ENCODE results near the gene SEPTIN2.

SEPTIN2 gene

DNA sequence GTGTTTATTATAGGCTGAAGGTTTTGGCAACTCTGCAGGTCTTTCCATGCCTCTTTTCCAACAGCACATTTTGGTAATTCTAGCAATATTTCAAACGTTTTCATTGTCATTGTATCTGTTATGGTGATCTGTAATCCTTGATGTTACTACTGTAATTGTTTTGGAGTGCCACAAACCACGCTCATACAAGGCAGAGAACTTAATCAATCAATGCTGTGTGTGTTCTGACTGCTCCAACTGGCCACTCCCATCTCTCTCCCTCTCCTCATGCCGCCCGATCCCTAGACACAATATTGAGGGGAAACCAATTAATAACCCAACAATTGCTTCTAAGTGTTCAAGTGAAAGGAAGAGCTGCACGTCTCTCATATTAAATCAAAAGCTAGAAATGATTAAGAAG is 33.2 kb upstream of the SEPTIN2 start:
- Histone ChIP-seq H3K23ac (ENCODE audit: low read length) (no peak overlapping the region), H3K79me1 (ENCODE audit: low read length) (peaks cover 6% of the 10 kb centered on the region), H3K9ac (ENCODE audit: low read length) (no peak overlapping the region), H3K36me3 (ENCODE audit: control insufficient read depth, insufficient read depth, low read length) (no peaks in the 10 kb centered on the region), H3K4me3 (ENCODE audit: low read length) (no peak overlapping the region), H4K8ac (ENCODE audit: low read depth, low read length) (no peak overlapping the region), H3K4ac (ENCODE audit: low read depth, low read length) (no peak overlapping the region), H3K4me1 (ENCODE audit: control insufficient read depth, low read depth, low read length) (peaks cover 8% of the 10 kb centered on the region), H2BK15ac (replicated peaks; ENCODE audit: low read depth) (no peak overlapping the region), H4K5ac (ENCODE audit: low read length) (no peak overlapping the region), H3K4me2 (ENCODE audit: low read length) (no peak overlapping the region), H3K56ac (ENCODE audit: low read length) (no peak overlapping the region), H2AK5ac (ENCODE audit: low read length) (no peak overlapping the region), H3K27ac (ENCODE audit: low read depth, low read length) (no peak overlapping the region), H2BK5ac (ENCODE audit: low read length) (no peak overlapping the region), H3K18ac (ENCODE audit: low read length) (no peak overlapping the region), H3K79me2 (ENCODE audit: control insufficient read depth, insufficient read depth, low read length) (peaks cover 35% of the 10 kb centered on the region), H3K27me3 (ENCODE audit: insufficient read depth, low read length, poor library complexity) (no peaks in the 10 kb centered on the region), H2BK120ac (ENCODE audit: low read depth, low read length) (no peak overlapping the region)
- no CpG with 5 or more reads among the region's 5 CpGs for WGBS (ENCODE audit: extremely low coverage, insufficient coverage, low lambda C conversion rate)
- no peak for DNase-seq

DNA sequence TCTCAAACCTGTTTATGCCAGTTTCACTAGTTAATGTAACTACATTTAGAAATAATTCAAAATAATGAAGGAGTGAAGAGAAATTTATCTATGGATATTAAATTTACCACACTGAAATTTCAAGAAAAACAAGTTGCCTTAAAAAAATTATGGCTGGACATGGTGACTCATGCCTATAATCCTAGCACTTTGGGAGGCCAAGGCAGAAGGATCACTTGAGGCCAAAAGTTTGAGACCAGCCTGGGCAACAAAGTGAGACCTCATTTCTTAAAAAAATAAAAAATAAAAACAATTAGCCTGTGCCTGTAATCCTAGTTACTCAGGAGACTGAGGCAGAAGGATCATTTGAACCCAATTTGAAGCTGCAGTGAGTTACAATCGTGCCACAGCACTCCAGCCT is 30.1 kb upstream of the SEPTIN2 start:
- H3K4ac ChIP-seq (ENCODE audit: low read depth, low read length): no peak overlapping the region
- H3K9ac ChIP-seq (ENCODE audit: low read length): no peak overlapping the region
- no peak overlapping the region for H3K18ac ChIP-seq (ENCODE audit: low read length)
- no peak overlapping the region for H2BK15ac ChIP-seq (replicated peaks; ENCODE audit: low read depth)
- no peak for DNase-seq
- peaks cover 46% of the 10 kb centered on the region for H3K79me2 ChIP-seq (ENCODE audit: control insufficient read depth, insufficient read depth, low read length)
- no peak overlapping the region for H3K23ac ChIP-seq (ENCODE audit: low read length)
- no peaks in the 10 kb centered on the region for H3K36me3 ChIP-seq (ENCODE audit: control insufficient read depth, insufficient read depth, low read length)
- H2AK5ac ChIP-seq (ENCODE audit: low read length): no peak overlapping the region
- no peak overlapping the region for H3K27ac ChIP-seq (ENCODE audit: low read depth, low read length)
- H3K4me2 ChIP-seq (ENCODE audit: low read length): no peak overlapping the region
- H2BK5ac ChIP-seq (ENCODE audit: low read length): no peak overlapping the region
- no peak overlapping the region for H3K56ac ChIP-seq (ENCODE audit: low read length)
- H2BK120ac ChIP-seq (ENCODE audit: low read depth, low read length): no peak overlapping the region
- no peaks in the 10 kb centered on the region for H3K4me1 ChIP-seq (ENCODE audit: control insufficient read depth, low read depth, low read length)
- H3K4me3 ChIP-seq (ENCODE audit: low read length): no peak overlapping the region
- no peak overlapping the region for H4K8ac ChIP-seq (ENCODE audit: low read depth, low read length)
- peaks cover 14% of the 10 kb centered on the region for H3K79me1 ChIP-seq (ENCODE audit: low read length)
- H4K5ac ChIP-seq (ENCODE audit: low read length): no peak overlapping the region
- H3K27me3 ChIP-seq (ENCODE audit: insufficient read depth, low read length, poor library complexity): no peaks in the 10 kb centered on the region
- WGBS (ENCODE audit: extremely low coverage, insufficient coverage, low lambda C conversion rate): no CpG with 5 or more reads among the region's 1 CpG

DNA sequence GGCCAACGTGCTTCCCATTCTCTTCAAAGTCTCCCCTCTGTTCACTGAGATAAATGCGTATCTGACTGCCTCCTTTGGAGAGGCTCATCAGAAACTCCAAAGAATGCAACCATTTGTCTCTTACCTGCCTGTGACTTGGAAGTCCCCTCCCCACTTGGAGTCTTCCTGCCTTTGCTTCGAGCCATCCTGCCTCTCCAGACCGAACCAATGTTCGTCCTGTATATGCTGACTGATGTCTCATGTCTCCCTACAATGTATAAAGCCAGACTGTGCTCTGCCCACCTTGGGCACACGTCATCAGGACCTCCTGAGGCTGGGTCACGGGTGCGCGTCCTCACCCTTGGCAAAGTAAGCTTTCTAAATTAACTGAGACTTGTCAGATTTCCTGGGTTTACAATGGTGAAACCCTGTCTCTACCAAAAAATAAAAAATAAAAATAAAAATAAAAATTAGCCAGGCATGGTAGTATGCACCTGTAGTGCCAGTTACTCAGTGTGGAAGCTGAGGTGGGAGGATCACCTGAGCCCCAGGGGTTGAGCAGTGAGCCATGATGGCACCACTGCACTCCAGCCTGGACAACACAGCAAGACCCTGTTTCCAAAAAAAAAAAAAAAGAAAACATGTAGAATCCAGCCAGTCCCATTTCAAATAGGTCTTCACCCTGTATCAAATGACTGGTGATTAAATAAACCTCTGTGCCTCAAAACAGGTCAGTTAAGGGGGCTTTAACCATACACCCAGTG is 29.2 kb upstream of the SEPTIN2 start:
- Histone ChIP-seq H4K8ac (ENCODE audit: low read depth, low read length) (no peak overlapping the region), H2BK5ac (ENCODE audit: low read length) (no peak overlapping the region), H3K79me1 (ENCODE audit: low read length) (peaks cover 17% of the 10 kb centered on the region), H3K36me3 (ENCODE audit: control insufficient read depth, insufficient read depth, low read length) (no peaks in the 10 kb centered on the region), H3K27ac (ENCODE audit: low read depth, low read length) (no peak overlapping the region), H3K4ac (ENCODE audit: low read depth, low read length) (no peak overlapping the region), H3K56ac (ENCODE audit: low read length) (no peak overlapping the region), H2BK120ac (ENCODE audit: low read depth, low read length) (no peak overlapping the region), H4K5ac (ENCODE audit: low read length) (no peak overlapping the region), H3K9ac (ENCODE audit: low read length) (no peak overlapping the region), H3K23ac (ENCODE audit: low read length) (no peak overlapping the region), H3K4me1 (ENCODE audit: control insufficient read depth, low read depth, low read length) (no peaks in the 10 kb centered on the region), H3K18ac (ENCODE audit: low read length) (no peak overlapping the region), H2AK5ac (ENCODE audit: low read length) (no peak overlapping the region), H3K4me3 (ENCODE audit: low read length) (no peak overlapping the region), H2BK15ac (replicated peaks; ENCODE audit: low read depth) (no peak overlapping the region), H3K4me2 (ENCODE audit: low read length) (no peak overlapping the region), H3K79me2 (ENCODE audit: control insufficient read depth, insufficient read depth, low read length) (peaks cover 51% of the 10 kb centered on the region), H3K27me3 (ENCODE audit: insufficient read depth, low read length, poor library complexity) (no peaks in the 10 kb centered on the region)
- no CpG with 5 or more reads among the region's 9 CpGs for WGBS (ENCODE audit: extremely low coverage, insufficient coverage, low lambda C conversion rate)
- DNase-seq: no peak

DNA sequence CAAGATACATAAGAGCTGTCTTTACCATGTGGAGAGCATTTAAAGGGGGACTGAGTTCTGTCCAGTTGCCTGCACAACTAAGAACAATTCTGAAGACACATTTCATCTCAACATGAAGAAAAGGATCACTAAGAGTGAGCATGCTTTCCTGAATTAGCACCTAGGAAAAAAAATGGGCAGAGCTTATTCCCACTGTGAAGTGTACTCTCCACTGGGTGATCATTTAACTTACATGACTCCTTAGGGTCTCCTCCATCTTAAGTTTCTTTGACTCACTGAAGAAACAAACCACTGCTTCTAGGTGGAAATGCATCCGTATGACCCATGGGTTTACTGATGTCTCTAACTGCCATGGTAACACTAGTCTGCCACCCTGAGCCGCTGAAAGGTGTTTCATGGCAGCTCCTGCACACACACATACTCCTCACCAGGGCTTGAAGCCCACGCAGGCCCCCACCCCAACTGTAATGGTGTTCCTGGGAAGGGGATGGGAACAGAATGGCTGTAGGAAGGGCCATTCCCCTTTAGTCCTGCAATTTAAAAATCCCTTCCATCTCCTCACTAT is 27.3 kb upstream of the SEPTIN2 start:
- no CpG with 5 or more reads among the region's 3 CpGs for WGBS (ENCODE audit: extremely low coverage, insufficient coverage, low lambda C conversion rate)
- H2BK120ac ChIP-seq (ENCODE audit: low read depth, low read length): no peak overlapping the region
- H2BK5ac ChIP-seq (ENCODE audit: low read length): no peak overlapping the region
- no peak overlapping the region for H4K5ac ChIP-seq (ENCODE audit: low read length)
- no peaks in the 10 kb centered on the region for H3K27me3 ChIP-seq (ENCODE audit: insufficient read depth, low read length, poor library complexity)
- peaks cover 24% of the 10 kb centered on the region for H3K79me1 ChIP-seq (ENCODE audit: low read length)
- no peak overlapping the region for H3K56ac ChIP-seq (ENCODE audit: low read length)
- H3K36me3 ChIP-seq (ENCODE audit: control insufficient read depth, insufficient read depth, low read length): no peaks in the 10 kb centered on the region
- no peak overlapping the region for H3K18ac ChIP-seq (ENCODE audit: low read length)
- no peak overlapping the region for H3K23ac ChIP-seq (ENCODE audit: low read length)
- H3K4me3 ChIP-seq (ENCODE audit: low read length): no peak overlapping the region
- no peak overlapping the region for H2BK15ac ChIP-seq (replicated peaks; ENCODE audit: low read depth)
- DNase-seq: no peak
- H4K8ac ChIP-seq (ENCODE audit: low read depth, low read length): no peak overlapping the region
- no peak overlapping the region for H3K9ac ChIP-seq (ENCODE audit: low read length)
- H3K79me2 ChIP-seq (ENCODE audit: control insufficient read depth, insufficient read depth, low read length): peaks cover 58% of the 10 kb centered on the region
- H2AK5ac ChIP-seq (ENCODE audit: low read length): no peak overlapping the region
- H3K27ac ChIP-seq (ENCODE audit: low read depth, low read length): no peak overlapping the region
- no peaks in the 10 kb centered on the region for H3K4me1 ChIP-seq (ENCODE audit: control insufficient read depth, low read depth, low read length)
- H3K4ac ChIP-seq (ENCODE audit: low read depth, low read length): no peak overlapping the region
- no peak overlapping the region for H3K4me2 ChIP-seq (ENCODE audit: low read length)

DNA sequence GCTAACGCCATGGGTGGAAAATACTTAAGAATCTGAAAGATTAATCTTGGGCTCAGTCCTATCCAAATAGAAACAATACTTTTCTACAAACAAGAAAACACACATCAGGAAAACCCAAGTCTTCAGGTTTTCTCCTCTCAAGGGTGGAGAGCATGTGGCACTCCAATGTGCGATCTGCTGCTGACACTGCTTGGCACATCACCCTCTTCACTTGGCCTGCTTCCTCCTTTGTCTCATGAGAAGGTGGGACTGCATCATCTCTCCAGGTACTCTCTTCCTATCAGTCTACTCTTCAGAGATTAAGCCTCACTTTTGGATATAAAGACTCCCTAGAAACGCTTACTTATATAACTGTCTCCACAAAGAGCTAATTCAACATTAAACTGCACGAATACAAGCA is 26.7 kb upstream of the SEPTIN2 start:
- no peak overlapping the region for H3K4me3 ChIP-seq (ENCODE audit: low read length)
- H3K27ac ChIP-seq (ENCODE audit: low read depth, low read length): no peak overlapping the region
- H2BK120ac ChIP-seq (ENCODE audit: low read depth, low read length): no peak overlapping the region
- WGBS (ENCODE audit: extremely low coverage, insufficient coverage, low lambda C conversion rate): no CpG with 5 or more reads among the region's 4 CpGs
- H2BK5ac ChIP-seq (ENCODE audit: low read length): no peak overlapping the region
- DNase-seq: no peak
- no peak overlapping the region for H2AK5ac ChIP-seq (ENCODE audit: low read length)
- H3K18ac ChIP-seq (ENCODE audit: low read length): no peak overlapping the region
- H3K79me2 ChIP-seq (ENCODE audit: control insufficient read depth, insufficient read depth, low read length): peaks cover 62% of the 10 kb centered on the region
- no peak overlapping the region for H3K9ac ChIP-seq (ENCODE audit: low read length)
- H3K4me2 ChIP-seq (ENCODE audit: low read length): no peak overlapping the region
- H4K8ac ChIP-seq (ENCODE audit: low read depth, low read length): no peak overlapping the region
- no peak overlapping the region for H4K5ac ChIP-seq (ENCODE audit: low read length)
- peaks cover 24% of the 10 kb centered on the region for H3K79me1 ChIP-seq (ENCODE audit: low read length)
- no peaks in the 10 kb centered on the region for H3K4me1 ChIP-seq (ENCODE audit: control insufficient read depth, low read depth, low read length)
- H3K4ac ChIP-seq (ENCODE audit: low read depth, low read length): no peak overlapping the region
- H3K56ac ChIP-seq (ENCODE audit: low read length): no peak overlapping the region
- H3K23ac ChIP-seq (ENCODE audit: low read length): no peak overlapping the region
- H2BK15ac ChIP-seq (replicated peaks; ENCODE audit: low read depth): no peak overlapping the region
- no peaks in the 10 kb centered on the region for H3K27me3 ChIP-seq (ENCODE audit: insufficient read depth, low read length, poor library complexity)
- no peaks in the 10 kb centered on the region for H3K36me3 ChIP-seq (ENCODE audit: control insufficient read depth, insufficient read depth, low read length)

DNA sequence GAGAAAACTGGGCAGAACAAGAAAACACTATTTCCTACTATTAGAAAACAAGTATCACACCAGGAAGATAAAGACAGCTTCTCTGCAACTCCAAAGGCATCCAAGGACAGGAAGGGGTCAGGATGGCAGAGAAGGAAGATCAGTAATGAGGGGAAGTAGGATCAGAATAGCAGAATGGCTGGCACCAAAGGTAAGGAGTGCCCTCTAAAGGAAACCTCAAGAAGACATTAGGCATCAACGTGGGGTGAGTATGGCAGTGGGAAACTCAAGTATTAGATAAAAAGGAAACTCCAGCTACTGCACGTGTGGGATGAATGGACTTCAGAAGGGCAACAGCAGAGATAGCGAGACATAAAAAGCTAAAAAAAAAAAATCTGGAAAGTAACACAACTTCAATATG is 26.1 kb upstream of the SEPTIN2 start:
- Histone ChIP-seq H3K36me3 (ENCODE audit: control insufficient read depth, insufficient read depth, low read length) (no peaks in the 10 kb centered on the region), H3K18ac (ENCODE audit: low read length) (no peak overlapping the region), H2BK5ac (ENCODE audit: low read length) (no peak overlapping the region), H3K4ac (ENCODE audit: low read depth, low read length) (no peak overlapping the region), H3K79me1 (ENCODE audit: low read length) (peaks cover 25% of the 10 kb centered on the region), H3K79me2 (ENCODE audit: control insufficient read depth, insufficient read depth, low read length) (peaks cover 64% of the 10 kb centered on the region), H3K4me2 (ENCODE audit: low read length) (no peak overlapping the region), H3K9ac (ENCODE audit: low read length) (no peak overlapping the region), H4K8ac (ENCODE audit: low read depth, low read length) (no peak overlapping the region), H3K23ac (ENCODE audit: low read length) (no peak overlapping the region), H3K56ac (ENCODE audit: low read length) (no peak overlapping the region), H3K4me1 (ENCODE audit: control insufficient read depth, low read depth, low read length) (no peaks in the 10 kb centered on the region), H3K27me3 (ENCODE audit: insufficient read depth, low read length, poor library complexity) (no peaks in the 10 kb centered on the region), H3K27ac (ENCODE audit: low read depth, low read length) (no peak overlapping the region), H2BK120ac (ENCODE audit: low read depth, low read length) (no peak overlapping the region), H4K5ac (ENCODE audit: low read length) (no peak overlapping the region), H3K4me3 (ENCODE audit: low read length) (no peak overlapping the region), H2BK15ac (replicated peaks; ENCODE audit: low read depth) (no peak overlapping the region), H2AK5ac (ENCODE audit: low read length) (no peak overlapping the region)
- DNase-seq: no peak
- no CpG with 5 or more reads among the region's 3 CpGs for WGBS (ENCODE audit: extremely low coverage, insufficient coverage, low lambda C conversion rate)
